ENCODE measurements around the gene DIP2C. TPM values are rescaled to one million over a fixed set of nuclear protein-coding genes. Genes with fewer than 3 reads are reported as not detected.
"Not testable (repeated sequence)": the region's sequence is repeated elsewhere in the genome, so short reads cannot be mapped to it uniquely, and the experiment has no call there.

Gene DIP2C
- polyA plus RNA-seq, 2 donors, result 2.2 to 2.7 TPM

DNA sequence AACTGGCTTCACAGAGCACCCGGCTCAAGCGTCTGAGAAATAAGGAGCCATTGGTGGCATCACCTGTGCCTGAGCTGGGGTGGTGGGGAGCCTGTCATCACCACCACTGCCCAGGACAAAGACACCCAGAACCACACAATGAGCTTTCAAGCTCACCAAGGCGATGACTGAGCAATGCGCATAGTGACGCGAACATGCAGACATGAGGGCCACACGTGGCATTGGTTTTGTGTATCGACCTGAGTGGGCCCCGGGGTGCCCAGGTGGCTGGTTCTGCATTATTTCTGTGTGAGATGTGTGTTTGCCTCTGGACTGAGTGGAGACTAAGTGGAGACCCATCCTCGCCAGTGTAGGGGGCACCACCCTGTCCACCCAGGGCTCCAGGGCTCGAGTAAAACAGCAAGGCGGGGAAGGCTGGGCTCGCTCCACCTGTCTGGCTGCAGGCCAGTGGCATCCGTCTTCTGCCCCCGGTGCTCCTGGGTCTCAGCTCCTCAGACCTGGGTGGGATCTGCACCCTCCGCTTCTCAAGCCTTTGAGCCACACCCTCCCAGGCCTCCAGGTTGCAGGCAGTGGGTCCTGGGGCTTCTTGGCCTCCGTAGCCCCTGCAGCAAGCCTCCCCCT is 92.6 kb downstream of the DIP2C start:
- Histone ChIP-seq H3K4me1 (ENCODE audit: control insufficient read depth in 2 of 2, insufficient read depth in 2 of 2, low read length in 1 of 2) (peaks cover 0 to 1% of the 10 kb centered on the region in 2 donors), H3K27me3 (ENCODE audit: control insufficient read depth in 1 of 2, insufficient read depth in 2 of 2, low read length in 2 of 2) (no peaks in the 10 kb centered on the region), H3K9me3 (ENCODE audit: control insufficient read depth in 2 of 2, insufficient read depth in 1 of 2, low read depth in 1 of 2, low read length in 1 of 2) (no peaks in the 10 kb centered on the region), H3K4me3 (ENCODE audit: low read depth in 1 of 2, low read length in 2 of 2) (no peak overlapping the region), H3K27ac (ENCODE audit: low read depth in 2 of 2, low read length in 1 of 2) (no peak overlapping the region), H3K36me3 (ENCODE audit: control insufficient read depth in 2 of 2, insufficient read depth in 2 of 2, low read length in 1 of 2) (no peaks in the 10 kb centered on the region)
- 94 to 95% methylated on average over 17 of the region's 17 CpGs for WGBS, 2 donors

DNA sequence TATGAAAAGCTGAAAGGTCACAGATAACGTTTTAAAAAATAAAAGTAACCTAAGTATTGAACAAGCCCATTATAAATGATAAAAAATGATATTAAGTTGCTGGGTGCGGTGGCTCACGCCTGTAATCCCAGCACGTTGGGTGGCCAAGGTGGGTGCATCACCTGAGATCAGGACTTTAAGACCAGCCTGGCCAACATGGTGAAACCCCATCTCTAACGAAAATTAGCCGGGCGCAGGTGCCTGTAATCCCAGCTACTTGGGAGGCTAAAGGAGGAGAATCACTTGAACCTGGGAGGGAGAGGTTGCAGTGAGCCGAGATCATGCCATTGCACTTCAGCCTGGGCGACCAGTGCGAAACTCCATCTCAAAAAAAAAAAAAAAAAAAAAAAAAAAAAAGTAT is 93.3 kb downstream of the DIP2C start:
- 95 to 96% methylated on average over 10 of the region's 10 CpGs for WGBS, 2 donors
- H3K27ac ChIP-seq (ENCODE audit: low read depth in 2 of 2, low read length in 1 of 2); H3K4me1 ChIP-seq (ENCODE audit: control insufficient read depth in 2 of 2, insufficient read depth in 2 of 2, low read length in 1 of 2); H3K36me3 ChIP-seq (ENCODE audit: control insufficient read depth in 2 of 2, insufficient read depth in 2 of 2, low read length in 1 of 2); H3K27me3 ChIP-seq (ENCODE audit: control insufficient read depth in 1 of 2, insufficient read depth in 2 of 2, low read length in 2 of 2); H3K9me3 ChIP-seq (ENCODE audit: control insufficient read depth in 2 of 2, insufficient read depth in 1 of 2, low read depth in 1 of 2, low read length in 1 of 2); H3K4me3 ChIP-seq (ENCODE audit: low read depth in 1 of 2, low read length in 2 of 2): not testable (repeated sequence)

DNA sequence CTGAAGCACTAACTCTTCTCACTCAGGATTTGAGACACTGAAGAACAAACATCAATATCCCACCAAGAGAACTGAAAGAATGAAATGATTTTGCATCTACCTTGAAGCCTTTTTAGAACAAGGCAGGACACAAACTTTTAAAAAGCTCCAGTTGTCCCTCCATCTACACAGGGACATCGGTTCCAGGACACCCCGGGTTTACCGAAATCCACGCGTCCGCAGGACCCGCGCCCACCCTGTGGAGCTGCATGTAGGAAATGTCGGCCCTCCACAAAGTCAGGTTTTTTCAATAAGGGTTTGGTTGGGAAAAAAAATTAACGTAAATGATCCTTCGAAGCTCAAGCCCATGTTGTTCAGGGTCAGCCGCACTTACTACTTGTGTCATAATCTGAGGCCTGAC is 94.0 kb downstream of the DIP2C start:
- Histone ChIP-seq H3K36me3 (ENCODE audit: control insufficient read depth in 2 of 2, insufficient read depth in 2 of 2, low read length in 1 of 2) (no peaks in the 10 kb centered on the region), H3K27me3 (ENCODE audit: control insufficient read depth in 1 of 2, insufficient read depth in 2 of 2, low read length in 2 of 2) (no peaks in the 10 kb centered on the region), H3K4me3 (ENCODE audit: low read depth in 1 of 2, low read length in 2 of 2) (no peak overlapping the region), H3K9me3 (ENCODE audit: control insufficient read depth in 2 of 2, insufficient read depth in 1 of 2, low read depth in 1 of 2, low read length in 1 of 2) (no peaks in the 10 kb centered on the region), H3K27ac (ENCODE audit: low read depth in 2 of 2, low read length in 1 of 2) (no peak overlapping the region), H3K4me1 (ENCODE audit: control insufficient read depth in 2 of 2, insufficient read depth in 2 of 2, low read length in 1 of 2) (peaks cover 0 to 1% of the 10 kb centered on the region in 2 donors)
- WGBS, 2 donors, result 97% methylated on average over 12 of the region's 12 CpGs

DNA sequence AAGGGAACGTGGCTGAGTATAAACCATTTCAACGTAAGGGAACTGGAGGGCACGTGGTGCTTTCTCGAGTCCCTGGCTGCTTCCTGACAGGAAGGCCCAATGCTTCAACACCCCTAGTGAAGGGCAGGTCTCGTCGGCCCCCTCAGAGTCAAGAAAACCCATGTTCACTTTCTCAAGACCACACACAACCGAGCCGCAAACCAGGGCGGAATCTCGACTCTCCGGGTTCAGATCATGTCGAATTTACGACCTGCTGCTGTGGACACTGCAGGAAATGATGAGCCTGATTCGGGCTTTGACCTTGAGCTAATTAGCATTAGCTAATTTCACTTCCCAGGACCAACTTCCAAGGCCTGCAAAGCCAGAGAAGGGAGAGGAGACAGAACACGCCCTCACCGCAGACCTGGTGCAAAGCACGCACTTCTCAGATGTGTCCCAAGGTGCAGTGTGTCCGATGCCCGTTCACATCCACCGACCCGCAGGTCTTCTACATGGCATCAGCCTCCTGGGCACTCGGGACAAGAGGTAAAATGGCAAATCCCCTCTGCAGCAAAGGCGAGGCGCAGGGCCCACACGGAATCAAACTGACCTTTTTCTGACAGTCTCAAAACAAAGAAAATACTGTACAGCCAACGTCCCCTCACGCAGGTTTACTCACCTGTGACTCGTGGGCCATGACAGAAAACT is 94.7 kb downstream of the DIP2C start:
- no peak overlapping the region for H3K27ac ChIP-seq (ENCODE audit: low read depth in 2 of 2, low read length in 1 of 2)
- no peaks in the 10 kb centered on the region for H3K27me3 ChIP-seq (ENCODE audit: control insufficient read depth in 1 of 2, insufficient read depth in 2 of 2, low read length in 2 of 2)
- 93% methylated on average over 28 of the region's 28 CpGs for WGBS, 2 donors
- no peaks in the 10 kb centered on the region for H3K36me3 ChIP-seq (ENCODE audit: control insufficient read depth in 2 of 2, insufficient read depth in 2 of 2, low read length in 1 of 2)
- H3K4me3 ChIP-seq (ENCODE audit: low read depth in 1 of 2, low read length in 2 of 2), result no peak overlapping the region
- peaks cover 0 to 1% of the 10 kb centered on the region in 2 donors for H3K4me1 ChIP-seq (ENCODE audit: control insufficient read depth in 2 of 2, insufficient read depth in 2 of 2, low read length in 1 of 2)
- no peaks in the 10 kb centered on the region for H3K9me3 ChIP-seq (ENCODE audit: control insufficient read depth in 2 of 2, insufficient read depth in 1 of 2, low read depth in 1 of 2, low read length in 1 of 2)

DNA sequence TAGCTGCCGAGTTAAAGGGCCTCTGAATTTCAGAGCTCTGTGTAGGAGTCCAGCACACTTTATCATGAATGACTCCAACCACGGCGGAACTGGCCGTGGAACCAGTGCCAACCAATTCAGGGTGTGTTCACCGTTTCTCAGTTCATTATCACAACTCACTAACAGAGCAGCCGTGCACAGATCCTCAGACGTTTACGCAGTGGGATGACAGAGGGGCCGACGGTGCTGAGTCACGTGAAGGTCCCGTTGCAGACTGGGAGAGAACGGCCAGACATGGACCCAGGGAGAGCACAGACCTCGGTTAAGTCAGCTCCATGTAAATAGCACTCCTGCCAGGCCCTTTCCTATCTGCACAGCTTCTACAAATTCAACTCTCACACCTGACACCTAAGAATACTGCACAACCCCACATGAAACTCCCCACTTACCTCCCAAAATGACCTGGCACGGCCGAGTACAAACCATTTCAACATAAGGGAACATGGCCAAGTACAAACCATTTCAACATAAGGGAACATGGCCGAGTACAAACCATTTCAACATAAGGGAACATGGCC is 95.5 kb downstream of the DIP2C start:
- Histone ChIP-seq H3K27ac (ENCODE audit: low read depth in 2 of 2, low read length in 1 of 2) (no peak overlapping the region), H3K4me1 (ENCODE audit: control insufficient read depth in 2 of 2, insufficient read depth in 2 of 2, low read length in 1 of 2) (peaks cover 0 to 1% of the 10 kb centered on the region in 2 donors), H3K4me3 (ENCODE audit: low read depth in 1 of 2, low read length in 2 of 2) (no peak overlapping the region), H3K27me3 (ENCODE audit: control insufficient read depth in 1 of 2, insufficient read depth in 2 of 2, low read length in 2 of 2) (no peaks in the 10 kb centered on the region), H3K36me3 (ENCODE audit: control insufficient read depth in 2 of 2, insufficient read depth in 2 of 2, low read length in 1 of 2) (no peaks in the 10 kb centered on the region), H3K9me3 (ENCODE audit: control insufficient read depth in 2 of 2, insufficient read depth in 1 of 2, low read depth in 1 of 2, low read length in 1 of 2) (no peaks in the 10 kb centered on the region)
- 63 to 81% methylated on average over 17 of the region's 17 CpGs for WGBS, 2 donors

DNA sequence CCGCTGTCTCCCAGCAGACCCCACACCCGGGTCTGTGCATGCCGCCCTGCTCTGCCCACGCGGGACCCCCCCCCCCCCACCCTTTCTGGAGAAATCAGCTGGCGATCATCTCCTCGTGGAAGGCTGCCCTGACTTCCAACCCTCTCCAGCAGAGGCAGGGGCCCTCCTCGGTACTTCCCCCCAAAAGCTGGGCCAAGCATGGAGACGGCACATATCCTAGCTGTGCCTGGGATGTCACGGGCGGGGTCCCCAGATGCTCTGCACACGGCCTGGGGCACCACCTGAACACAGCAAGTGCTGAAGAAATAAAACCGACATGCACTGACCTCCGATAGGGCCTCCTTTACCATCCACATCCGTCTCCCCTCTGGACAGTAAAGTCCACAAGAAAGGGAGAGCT is 96.0 kb downstream of the DIP2C start:
- Histone ChIP-seq H3K27me3 (ENCODE audit: control insufficient read depth in 1 of 2, insufficient read depth in 2 of 2, low read length in 2 of 2) (no peaks in the 10 kb centered on the region), H3K4me3 (ENCODE audit: low read depth in 1 of 2, low read length in 2 of 2) (no peak overlapping the region), H3K36me3 (ENCODE audit: control insufficient read depth in 2 of 2, insufficient read depth in 2 of 2, low read length in 1 of 2) (no peaks in the 10 kb centered on the region), H3K27ac (ENCODE audit: low read depth in 2 of 2, low read length in 1 of 2) (no peak overlapping the region), H3K9me3 (ENCODE audit: control insufficient read depth in 2 of 2, insufficient read depth in 1 of 2, low read depth in 1 of 2, low read length in 1 of 2) (no peaks in the 10 kb centered on the region), H3K4me1 (ENCODE audit: control insufficient read depth in 2 of 2, insufficient read depth in 2 of 2, low read length in 1 of 2) (peaks cover 1 to 2% of the 10 kb centered on the region in 2 donors)
- 85 to 87% methylated on average over 15 of the region's 15 CpGs for WGBS, 2 donors

DNA sequence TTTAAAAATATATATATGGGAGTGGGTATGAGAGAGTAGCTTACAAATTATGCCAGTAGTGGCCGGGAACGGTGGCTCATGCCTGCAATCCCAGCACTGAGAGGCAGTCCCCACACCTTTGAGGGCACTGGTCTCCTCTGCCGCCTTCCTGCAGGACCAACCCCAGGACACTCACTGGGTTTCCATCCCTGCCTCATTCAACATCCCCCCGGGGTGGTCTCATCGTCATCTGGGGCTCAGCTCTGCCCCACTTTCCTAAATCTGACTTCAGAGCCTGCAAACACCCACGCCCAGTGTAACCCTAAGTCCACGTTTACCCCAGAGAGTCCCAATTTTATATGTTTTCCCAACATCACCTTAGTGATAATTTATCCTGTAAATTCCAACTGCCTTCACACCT is 96.5 kb downstream of the DIP2C start:
- H3K27ac ChIP-seq (ENCODE audit: low read depth in 2 of 2, low read length in 1 of 2), result no peak overlapping the region
- H3K4me3 ChIP-seq (ENCODE audit: low read depth in 1 of 2, low read length in 2 of 2), result no peak overlapping the region
- peaks cover 1 to 3% of the 10 kb centered on the region in 2 donors for H3K4me1 ChIP-seq (ENCODE audit: control insufficient read depth in 2 of 2, insufficient read depth in 2 of 2, low read length in 1 of 2)
- H3K9me3 ChIP-seq (ENCODE audit: control insufficient read depth in 2 of 2, insufficient read depth in 1 of 2, low read depth in 1 of 2, low read length in 1 of 2), result no peaks in the 10 kb centered on the region
- H3K36me3 ChIP-seq (ENCODE audit: control insufficient read depth in 2 of 2, insufficient read depth in 2 of 2, low read length in 1 of 2), result no peaks in the 10 kb centered on the region
- H3K27me3 ChIP-seq (ENCODE audit: control insufficient read depth in 1 of 2, insufficient read depth in 2 of 2, low read length in 2 of 2), result no peaks in the 10 kb centered on the region
- WGBS, 2 donors, result 89 to 92% methylated on average over 7 of the region's 7 CpGs

DNA sequence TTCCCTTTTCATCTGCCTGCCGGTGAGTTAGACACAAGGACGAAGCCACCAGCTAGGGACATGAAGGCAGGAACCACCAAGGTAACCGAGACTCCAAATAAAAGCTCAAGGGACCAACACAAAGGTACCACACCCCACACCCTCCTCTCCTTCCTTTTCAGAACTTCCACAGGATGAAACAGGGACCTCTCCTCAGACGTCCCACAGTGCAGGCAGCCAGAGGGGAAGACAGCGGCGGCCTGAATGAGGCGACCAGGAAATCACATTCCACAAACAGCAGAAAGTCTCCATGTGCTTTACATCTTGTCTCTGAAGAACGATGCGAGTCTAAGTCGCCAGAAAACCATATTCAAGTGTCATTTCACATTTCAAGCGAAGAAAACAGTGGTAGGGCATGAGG is 97.8 kb downstream of the DIP2C start:
- Histone ChIP-seq H3K27me3 (ENCODE audit: control insufficient read depth in 1 of 2, insufficient read depth in 2 of 2, low read length in 2 of 2) (no peaks in the 10 kb centered on the region), H3K4me3 (ENCODE audit: low read depth in 1 of 2, low read length in 2 of 2) (no peak overlapping the region), H3K9me3 (ENCODE audit: control insufficient read depth in 2 of 2, insufficient read depth in 1 of 2, low read depth in 1 of 2, low read length in 1 of 2) (no peaks in the 10 kb centered on the region), H3K27ac (ENCODE audit: low read depth in 2 of 2, low read length in 1 of 2) (no peak overlapping the region), H3K4me1 (ENCODE audit: control insufficient read depth in 2 of 2, insufficient read depth in 2 of 2, low read length in 1 of 2) (peaks cover 1 to 3% of the 10 kb centered on the region in 2 donors), H3K36me3 (ENCODE audit: control insufficient read depth in 2 of 2, insufficient read depth in 2 of 2, low read length in 1 of 2) (no peaks in the 10 kb centered on the region)
- 75 to 80% methylated on average over 11 of the region's 11 CpGs for WGBS, 2 donors

DNA sequence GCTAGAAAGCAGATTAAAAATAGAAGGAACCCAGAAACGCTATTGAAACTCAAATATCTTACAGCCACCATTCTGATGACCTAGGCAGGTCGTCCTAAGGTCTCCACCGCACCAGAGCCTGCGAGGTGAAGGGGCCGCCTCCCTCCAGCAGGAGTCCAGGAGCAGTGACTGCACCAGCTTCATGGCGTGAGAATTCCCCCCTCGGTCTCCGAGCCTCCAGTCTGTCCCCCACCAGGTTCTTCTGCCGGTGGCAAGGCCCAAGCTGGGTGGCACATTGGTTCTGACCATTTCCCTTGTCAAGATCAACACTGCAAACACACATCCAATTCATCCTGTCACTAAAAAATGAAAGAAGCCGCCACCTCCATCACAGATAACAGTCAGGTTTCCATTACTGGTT is 98.7 kb downstream of the DIP2C start:
- Histone ChIP-seq H3K4me1 (ENCODE audit: control insufficient read depth in 2 of 2, insufficient read depth in 2 of 2, low read length in 1 of 2) (peaks cover 1 to 3% of the 10 kb centered on the region in 2 donors), H3K4me3 (ENCODE audit: low read depth in 1 of 2, low read length in 2 of 2) (no peak overlapping the region), H3K36me3 (ENCODE audit: control insufficient read depth in 2 of 2, insufficient read depth in 2 of 2, low read length in 1 of 2) (no peaks in the 10 kb centered on the region), H3K9me3 (ENCODE audit: control insufficient read depth in 2 of 2, insufficient read depth in 1 of 2, low read depth in 1 of 2, low read length in 1 of 2) (no peaks in the 10 kb centered on the region), H3K27me3 (ENCODE audit: control insufficient read depth in 1 of 2, insufficient read depth in 2 of 2, low read length in 2 of 2) (no peaks in the 10 kb centered on the region), H3K27ac (ENCODE audit: low read depth in 2 of 2, low read length in 1 of 2) (no peak overlapping the region)
- WGBS, 2 donors, result 94 to 96% methylated on average over 10 of the region's 10 CpGs

Measured in esophagus (tissue), 2 donors.